Measurements from ENCODE around the gene KLF9.

DNA sequence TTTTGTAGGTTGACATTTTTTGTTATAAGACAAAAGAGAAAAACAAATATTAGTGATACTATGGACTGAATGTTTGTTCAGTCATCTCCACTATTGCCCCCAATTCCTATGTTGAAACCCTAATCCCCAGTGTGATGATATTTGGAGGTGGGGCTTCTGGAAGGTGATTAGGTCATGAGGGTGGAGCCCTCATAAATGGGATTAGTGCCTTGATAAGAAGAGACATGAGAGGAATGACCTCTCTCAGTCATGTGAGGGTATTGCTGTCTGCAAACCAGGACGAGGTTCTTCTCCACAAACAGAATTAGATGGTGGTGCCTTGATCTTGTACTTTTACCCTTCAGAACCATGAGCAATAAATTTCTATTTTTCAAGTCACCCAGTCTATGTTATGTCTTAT lies 34.5 kb upstream of the KLF9 start:
- no peak for TF ChIP-seq POLR2AphosphoS5 (IDR thresholded peaks at IDR 0.05; ENCODE audit: control insufficient read depth, insufficient read depth, low read depth, low read length)
- TF ChIP-seq, protein P1, sequence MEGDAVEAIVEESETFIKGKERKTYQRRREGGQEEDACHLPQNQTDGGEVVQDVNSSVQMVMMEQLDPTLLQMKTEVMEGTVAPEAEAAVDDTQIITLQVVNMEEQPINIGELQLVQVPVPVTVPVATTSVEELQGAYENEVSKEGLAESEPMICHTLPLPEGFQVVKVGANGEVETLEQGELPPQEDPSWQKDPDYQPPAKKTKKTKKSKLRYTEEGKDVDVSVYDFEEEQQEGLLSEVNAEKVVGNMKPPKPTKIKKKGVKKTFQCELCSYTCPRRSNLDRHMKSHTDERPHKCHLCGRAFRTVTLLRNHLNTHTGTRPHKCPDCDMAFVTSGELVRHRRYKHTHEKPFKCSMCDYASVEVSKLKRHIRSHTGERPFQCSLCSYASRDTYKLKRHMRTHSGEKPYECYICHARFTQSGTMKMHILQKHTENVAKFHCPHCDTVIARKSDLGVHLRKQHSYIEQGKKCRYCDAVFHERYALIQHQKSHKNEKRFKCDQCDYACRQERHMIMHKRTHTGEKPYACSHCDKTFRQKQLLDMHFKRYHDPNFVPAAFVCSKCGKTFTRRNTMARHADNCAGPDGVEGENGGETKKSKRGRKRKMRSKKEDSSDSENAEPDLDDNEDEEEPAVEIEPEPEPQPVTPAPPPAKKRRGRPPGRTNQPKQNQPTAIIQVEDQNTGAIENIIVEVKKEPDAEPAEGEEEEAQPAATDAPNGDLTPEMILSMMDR (IDR thresholded peaks at IDR 0.05 in 2 of 3, conservative IDR thresholded peaks at IDR 0.05 in 1 of 3; ENCODE audit: insufficient read depth in 2 of 3, low read depth in 1 of 3, low read length in 3 of 3): no peak
- no peak for TF ChIP-seq STAT5B (CRISPR knock-in tag; IDR thresholded peaks at IDR 0.05)
- TF ChIP-seq EWSR1 (IDR thresholded peaks at IDR 0.05; ENCODE audit: borderline replicate concordance, low read depth, partially characterized antibody): no peak
- no peak for TF ChIP-seq EZH2 (IDR thresholded peaks at IDR 0.05; ENCODE audit: borderline replicate concordance, low read depth, low read length)
- TF ChIP-seq TAF1 (IDR thresholded peaks at IDR 0.05; ENCODE audit: control insufficient read depth, extremely low read depth, insufficient read depth, low read length, severe bottlenecking): no peak
